ENCODE measurements around the gene ZDHHC24.
"Not testable (repeated sequence)": the region's sequence is repeated elsewhere in the genome, so short reads cannot be mapped to it uniquely, and the experiment has no call there.

The ZDHHC24 gene, protein sequence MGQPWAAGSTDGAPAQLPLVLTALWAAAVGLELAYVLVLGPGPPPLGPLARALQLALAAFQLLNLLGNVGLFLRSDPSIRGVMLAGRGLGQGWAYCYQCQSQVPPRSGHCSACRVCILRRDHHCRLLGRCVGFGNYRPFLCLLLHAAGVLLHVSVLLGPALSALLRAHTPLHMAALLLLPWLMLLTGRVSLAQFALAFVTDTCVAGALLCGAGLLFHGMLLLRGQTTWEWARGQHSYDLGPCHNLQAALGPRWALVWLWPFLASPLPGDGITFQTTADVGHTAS

DNA sequence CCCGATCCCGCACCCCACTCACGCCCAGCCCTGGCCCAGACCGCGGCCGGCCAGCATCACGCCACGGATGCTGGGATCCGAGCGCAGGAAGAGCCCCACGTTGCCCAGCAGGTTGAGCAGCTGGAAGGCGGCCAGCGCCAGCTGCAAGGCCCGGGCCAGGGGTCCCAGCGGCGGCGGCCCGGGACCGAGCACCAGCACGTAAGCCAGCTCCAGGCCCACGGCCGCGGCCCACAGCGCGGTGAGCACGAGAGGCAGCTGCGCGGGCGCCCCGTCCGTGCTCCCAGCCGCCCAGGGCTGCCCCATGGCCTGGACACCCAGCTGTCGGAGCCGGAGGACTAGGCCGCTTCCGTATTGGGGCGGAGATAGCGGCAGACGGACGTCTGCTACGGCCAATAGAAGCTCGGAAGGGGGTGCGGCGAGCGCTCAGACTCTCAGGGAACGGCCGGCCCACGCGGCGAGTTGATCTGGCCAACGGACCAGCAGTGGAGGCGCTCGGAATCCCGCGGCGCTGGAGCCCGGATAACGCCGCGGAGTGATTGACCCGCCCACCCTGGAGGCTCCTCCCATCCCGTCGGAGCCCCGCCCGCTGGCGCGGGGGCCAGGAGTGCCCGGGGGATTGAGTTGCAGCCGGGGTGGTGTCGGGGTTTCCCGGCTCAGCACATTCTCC is at the start of gene ZDHHC24:
TSS of gene ZDHHC24 (minus strand) at position 348 of the 667 bp plus-strand sequence. CDS start at position 303, 45 bp downstream.
- peak; percentile 94 for DNase-seq (ENCODE audit: low read depth)

- no peak for DNase-seq (ENCODE audit: low read depth)
Observed at GRCh38 chr11:66595245-66595904, 49.5 kb upstream of the ZDHHC24 start.

- DNase-seq (ENCODE audit: low read depth): no peak
Observed at GRCh38 chr11:66593650-66594049, 47.8 kb upstream of the ZDHHC24 start.

GRCh38 chr11:66593303-66593635 is 47.4 kb upstream of the ZDHHC24 start:
- no peak for DNase-seq (ENCODE audit: low read depth)

DNA sequence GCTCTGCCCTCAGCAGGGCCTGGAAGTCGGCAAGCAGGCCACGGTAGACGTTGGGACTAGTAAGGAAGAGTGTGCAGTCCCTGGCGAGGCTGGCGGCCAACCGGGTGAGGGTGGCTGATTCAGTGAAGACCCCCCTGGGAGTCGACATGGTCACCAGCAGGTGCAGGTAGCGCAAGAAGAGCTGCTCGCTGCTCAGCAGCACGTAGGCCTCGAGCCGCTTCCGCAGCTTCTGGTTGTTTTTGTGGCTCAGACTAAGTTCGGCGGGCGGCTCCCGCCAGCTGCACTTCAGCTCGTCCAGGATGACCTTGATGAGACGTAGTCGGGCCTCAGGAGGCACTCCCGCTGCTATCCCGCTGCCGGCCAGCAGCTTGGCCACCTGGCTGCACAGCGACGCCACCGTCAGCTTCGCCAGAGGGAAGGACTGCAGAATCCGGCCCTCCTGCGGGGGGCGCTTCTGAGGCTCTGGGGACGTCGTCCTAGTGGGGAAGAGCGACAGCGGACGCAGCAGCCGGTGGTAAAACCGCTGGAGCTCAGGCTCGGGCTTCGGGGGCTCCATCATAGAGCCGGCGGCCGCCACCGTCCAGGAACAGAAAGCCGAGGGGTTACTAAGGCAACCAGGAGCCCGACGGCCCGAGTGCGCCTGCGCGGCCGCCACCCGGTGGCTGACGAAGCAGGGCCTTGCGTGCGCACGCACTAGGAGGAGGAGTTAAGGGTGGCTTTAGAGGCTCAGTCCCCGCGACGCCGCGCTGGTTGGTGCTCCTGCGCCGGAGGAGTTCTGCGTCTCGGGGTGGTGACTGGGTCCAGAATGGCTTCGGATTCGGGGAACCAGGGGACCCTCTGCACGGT is 46.8 kb upstream of the ZDHHC24 start, which contains the start of the genes CCDC87 and CCS:
TSS of gene CCDC87 (minus strand) at position 607 of the 846 bp plus-strand sequence. CDS start at position 559, 48 bp downstream.
TSS of gene CCS (plus strand) at position 729 of the 846 bp plus-strand sequence. CDS start at position 806, 77 bp downstream.
- DNase-seq (ENCODE audit: low read depth): peak; percentile 94

GRCh38 chr11:66591175-66591574 is 45.3 kb upstream of the ZDHHC24 start:
- DNase-seq (ENCODE audit: low read depth): no peak

GRCh38 chr11:66589996-66590675 is 44.3 kb upstream of the ZDHHC24 start:
- no peak for DNase-seq (ENCODE audit: low read depth)

GRCh38 chr11:66589315-66589714 is 43.5 kb upstream of the ZDHHC24 start:
- DNase-seq (ENCODE audit: low read depth): not testable (repeated sequence)

- no peak for DNase-seq (ENCODE audit: low read depth)
Observed at GRCh38 chr11:66586136-66586535, 40.3 kb upstream of the ZDHHC24 start.

- DNase-seq (ENCODE audit: low read depth): not testable (repeated sequence)
Observed at GRCh38 chr11:66585447-66585846, 39.6 kb upstream of the ZDHHC24 start.

GRCh38 chr11:66582565-66583147 is 36.8 kb upstream of the ZDHHC24 start:
- DNase-seq (ENCODE audit: low read depth): not testable (repeated sequence)

- DNase-seq (ENCODE audit: low read depth): no peak
Observed at GRCh38 chr11:66581261-66581660, 35.4 kb upstream of the ZDHHC24 start.

GRCh38 chr11:66580803-66581202 is 35.0 kb upstream of the ZDHHC24 start:
- no peak for DNase-seq (ENCODE audit: low read depth)

- DNase-seq (ENCODE audit: low read depth): peak; percentile 32
Observed at GRCh38 chr11:66579017-66579606, 33.3 kb upstream of the ZDHHC24 start.

DNA sequence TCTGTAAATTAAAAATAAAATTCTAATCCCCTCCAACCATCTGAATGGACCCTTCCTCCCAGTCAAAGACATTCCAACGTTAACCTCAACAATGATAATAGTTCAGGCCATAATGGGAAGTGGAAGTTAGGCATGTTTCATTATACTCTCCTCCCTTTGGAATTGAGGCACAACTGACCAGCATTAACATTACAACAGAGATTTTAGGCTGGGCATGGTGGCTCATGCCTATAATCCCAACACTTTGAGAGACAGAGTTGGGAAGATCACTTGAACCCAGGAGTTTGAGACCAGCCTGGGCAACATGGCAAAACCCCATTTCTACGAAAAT is 25.0 kb upstream of the ZDHHC24 start:
- DNase-seq (ENCODE audit: low read depth): no peak

GRCh38 chr11:66570079-66570849 is 24.4 kb upstream of the ZDHHC24 start:
- no peak for DNase-seq (ENCODE audit: low read depth)

GRCh38 chr11:66569076-66569475 is 23.2 kb upstream of the ZDHHC24 start:
- no peak for DNase-seq (ENCODE audit: low read depth)

DNA sequence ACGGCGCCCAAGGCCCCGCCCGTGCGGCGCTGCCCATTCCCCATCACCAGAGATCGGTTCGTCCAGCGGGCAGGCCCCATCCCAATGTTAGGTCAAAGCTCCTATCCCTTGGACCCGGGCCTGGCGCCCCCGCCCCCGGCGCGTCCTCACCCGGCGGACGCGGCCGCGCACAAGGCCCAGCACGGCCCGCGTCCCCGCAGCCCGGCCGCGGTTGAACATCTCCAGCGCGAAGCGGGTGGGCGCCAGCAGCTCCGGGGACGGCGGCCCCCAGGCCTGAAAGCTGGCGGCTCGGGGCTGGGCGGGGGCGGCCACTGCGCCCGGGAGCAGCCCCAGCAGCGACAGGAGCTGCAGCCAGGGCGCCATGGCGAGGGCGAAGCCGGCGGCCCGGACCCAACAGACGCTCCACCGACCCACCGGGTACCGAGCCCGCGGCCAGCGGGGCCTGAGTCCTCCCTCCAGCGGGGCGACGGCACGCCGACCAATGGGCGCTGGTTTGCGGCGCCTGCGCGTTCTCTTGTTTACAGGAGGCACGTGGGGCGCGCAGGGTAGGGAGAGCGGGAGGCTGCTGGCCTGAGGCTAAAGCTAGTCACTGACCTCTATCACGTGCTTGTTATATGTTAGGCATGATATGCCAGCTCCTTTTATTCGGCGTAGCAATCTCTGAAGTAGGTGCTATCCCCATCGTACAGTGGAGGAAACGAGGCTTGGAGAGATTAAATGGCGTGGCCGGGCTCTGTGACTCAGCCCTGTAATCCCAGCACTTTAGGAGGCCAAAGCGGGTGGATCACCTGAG is 22.5 kb upstream of the ZDHHC24 start, which contains the start of gene CTSF:
TSS of gene CTSF (minus strand) at position 483 of the 793 bp plus-strand sequence. CDS start at position 363, 120 bp downstream.
- peak; percentile 43 for DNase-seq (ENCODE audit: low read depth)

GRCh38 chr11:66567787-66568123 is 21.9 kb upstream of the ZDHHC24 start:
- DNase-seq (ENCODE audit: low read depth): no peak
